Glutamatergic neuron (in vitro differentiated cells): ENCODE data around the gene LRRC7. TPM values are rescaled to one million over a fixed set of nuclear protein-coding genes. Genes with fewer than 3 reads are reported as not detected.
"Not testable (repeated sequence)": the region's sequence is repeated elsewhere in the genome, so short reads cannot be mapped to it uniquely, and the experiment has no call there.

Source experiments
- DNase-seq: peaks from one replicate; pipeline ENCODE4 v3.0.0; 2022
- H3K27ac Mint-ChIP-seq: one replicate; pipeline ENCODE4 v1.8.0; 2020; ENCODE audit warnings: mild to moderate bottlenecking, mixed read lengths, inconsistent platforms; ENCODE audit not compliant: unreplicated experiment
- H3K27me3 Mint-ChIP-seq: one replicate; pipeline ENCODE4 v1.8.0; 2020; ENCODE audit warnings: mild to moderate bottlenecking, moderate library complexity, mixed read lengths, inconsistent platforms; ENCODE audit not compliant: unreplicated experiment
- H3K36me3 Mint-ChIP-seq: one replicate; pipeline ENCODE4 v1.8.0; 2020; ENCODE audit warnings: mild to moderate bottlenecking, mixed read lengths, inconsistent platforms; ENCODE audit not compliant: unreplicated experiment
- H3K4me1 Mint-ChIP-seq: one replicate; pipeline ENCODE4 v1.8.0; 2020; ENCODE audit warnings: mild to moderate bottlenecking, low read depth, mixed read lengths, inconsistent platforms; ENCODE audit not compliant: unreplicated experiment
- H3K4me3 Mint-ChIP-seq: one replicate; pipeline ENCODE4 v1.8.0; 2020; ENCODE audit warnings: mild to moderate bottlenecking, mixed read lengths, inconsistent platforms; ENCODE audit not compliant: unreplicated experiment
- H3K9me3 Mint-ChIP-seq: one replicate; pipeline ENCODE4 v1.8.0; 2020; ENCODE audit warnings: mild to moderate bottlenecking, moderate library complexity, mixed read lengths, inconsistent platforms; ENCODE audit not compliant: unreplicated experiment
- total RNA-seq: library from RNA; stranded (reverse); fragmentation: NEBNext Ultra II Directional; extraction: Animal tissue kit (Norgen Biotek cat#: 25700); gene quantifications from one replicate; pipeline ENCODE4 v1.2.1, GENCODE V29; 2021; ENCODE audit not compliant: unreplicated experiment
- TF ChIP-seq, protein P1 (sequence below): fragments of 200-600 bp; sonication (generic); IDR thresholded peaks from one replicate; pipeline ENCODE4 v1.5.0; 2021; ENCODE audit not compliant: partially characterized antibody, unreplicated experiment

Gene LRRC7
- total RNA-seq, 1 donor from 2014 or later = 19.1 TPM

DNA sequence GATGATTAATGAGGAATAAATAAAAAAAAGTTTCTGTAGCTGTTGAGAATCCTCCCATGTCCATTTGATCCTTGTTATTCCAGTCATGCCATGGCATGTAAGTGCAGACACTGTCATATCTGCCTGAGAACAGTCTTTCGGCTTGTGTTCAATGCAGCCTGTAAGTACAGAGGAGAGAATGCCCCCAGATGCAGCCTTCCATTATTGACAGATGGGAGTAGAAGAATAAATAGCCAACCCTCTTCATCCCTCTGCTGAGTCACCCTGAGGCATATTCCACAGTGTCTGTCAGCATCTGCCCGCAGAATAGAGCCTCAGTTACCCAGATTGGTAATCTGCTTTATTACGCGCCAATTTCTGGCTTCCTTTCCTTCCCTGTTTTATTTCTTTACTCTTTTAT lies 139.4 kb downstream of the LRRC7 start:
- TF ChIP-seq, protein P1, sequence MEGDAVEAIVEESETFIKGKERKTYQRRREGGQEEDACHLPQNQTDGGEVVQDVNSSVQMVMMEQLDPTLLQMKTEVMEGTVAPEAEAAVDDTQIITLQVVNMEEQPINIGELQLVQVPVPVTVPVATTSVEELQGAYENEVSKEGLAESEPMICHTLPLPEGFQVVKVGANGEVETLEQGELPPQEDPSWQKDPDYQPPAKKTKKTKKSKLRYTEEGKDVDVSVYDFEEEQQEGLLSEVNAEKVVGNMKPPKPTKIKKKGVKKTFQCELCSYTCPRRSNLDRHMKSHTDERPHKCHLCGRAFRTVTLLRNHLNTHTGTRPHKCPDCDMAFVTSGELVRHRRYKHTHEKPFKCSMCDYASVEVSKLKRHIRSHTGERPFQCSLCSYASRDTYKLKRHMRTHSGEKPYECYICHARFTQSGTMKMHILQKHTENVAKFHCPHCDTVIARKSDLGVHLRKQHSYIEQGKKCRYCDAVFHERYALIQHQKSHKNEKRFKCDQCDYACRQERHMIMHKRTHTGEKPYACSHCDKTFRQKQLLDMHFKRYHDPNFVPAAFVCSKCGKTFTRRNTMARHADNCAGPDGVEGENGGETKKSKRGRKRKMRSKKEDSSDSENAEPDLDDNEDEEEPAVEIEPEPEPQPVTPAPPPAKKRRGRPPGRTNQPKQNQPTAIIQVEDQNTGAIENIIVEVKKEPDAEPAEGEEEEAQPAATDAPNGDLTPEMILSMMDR = no peak
- Mint-ChIP-seq H3K27me3 (peaks cover 7% of the 10 kb centered on the region), H3K4me3 (no peak overlapping the region), H3K27ac (peak overlapping the region; percentile 88), H3K4me1 (peaks cover 31% of the 10 kb centered on the region), H3K9me3 (peaks cover 7% of the 10 kb centered on the region), H3K36me3 (no peaks in the 10 kb centered on the region)
- DNase-seq = peak; percentile 42

DNA sequence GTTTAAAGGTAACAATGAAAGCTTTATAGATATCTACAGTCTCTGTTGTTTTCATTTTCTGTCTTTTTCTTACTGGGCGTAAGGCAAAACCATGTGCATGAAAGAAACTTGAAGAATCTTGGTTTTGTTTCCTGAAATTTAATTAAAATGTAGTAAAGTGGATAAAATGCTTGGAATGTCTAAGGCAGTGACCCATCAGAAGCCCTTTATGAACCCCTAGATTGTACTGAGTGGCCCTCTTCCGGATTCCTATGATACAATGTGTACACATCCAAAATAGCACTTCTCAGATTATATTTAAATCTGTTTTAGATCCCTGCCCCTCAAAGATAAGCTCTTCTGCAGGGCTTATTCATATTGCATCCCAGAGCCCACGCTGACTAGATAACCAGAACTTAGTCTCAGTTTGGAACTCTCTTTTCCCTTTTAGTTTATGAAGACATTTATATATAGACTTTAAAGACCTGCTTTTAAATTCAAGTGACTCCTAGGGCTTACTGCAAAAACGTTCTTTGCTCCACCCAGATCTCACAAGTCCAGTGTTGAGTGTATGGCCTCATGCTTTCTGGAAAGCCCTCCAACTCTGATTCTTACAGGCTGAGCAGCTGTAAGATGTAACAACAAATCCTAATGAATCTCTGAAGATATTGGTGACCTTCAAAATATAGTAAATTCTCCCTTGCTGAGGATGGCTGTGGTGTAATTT lies 142.9 kb downstream of the LRRC7 start:
- Mint-ChIP-seq H3K4me3 (no peak overlapping the region), H3K27me3 (peaks cover 7% of the 10 kb centered on the region), H3K36me3 (no peaks in the 10 kb centered on the region), H3K27ac (peak overlapping the region; percentile 8), H3K4me1 (peaks cover 31% of the 10 kb centered on the region), H3K9me3 (peaks cover 7% of the 10 kb centered on the region)
- TF ChIP-seq, protein P1 = no peak
- DNase-seq = no peak

DNA sequence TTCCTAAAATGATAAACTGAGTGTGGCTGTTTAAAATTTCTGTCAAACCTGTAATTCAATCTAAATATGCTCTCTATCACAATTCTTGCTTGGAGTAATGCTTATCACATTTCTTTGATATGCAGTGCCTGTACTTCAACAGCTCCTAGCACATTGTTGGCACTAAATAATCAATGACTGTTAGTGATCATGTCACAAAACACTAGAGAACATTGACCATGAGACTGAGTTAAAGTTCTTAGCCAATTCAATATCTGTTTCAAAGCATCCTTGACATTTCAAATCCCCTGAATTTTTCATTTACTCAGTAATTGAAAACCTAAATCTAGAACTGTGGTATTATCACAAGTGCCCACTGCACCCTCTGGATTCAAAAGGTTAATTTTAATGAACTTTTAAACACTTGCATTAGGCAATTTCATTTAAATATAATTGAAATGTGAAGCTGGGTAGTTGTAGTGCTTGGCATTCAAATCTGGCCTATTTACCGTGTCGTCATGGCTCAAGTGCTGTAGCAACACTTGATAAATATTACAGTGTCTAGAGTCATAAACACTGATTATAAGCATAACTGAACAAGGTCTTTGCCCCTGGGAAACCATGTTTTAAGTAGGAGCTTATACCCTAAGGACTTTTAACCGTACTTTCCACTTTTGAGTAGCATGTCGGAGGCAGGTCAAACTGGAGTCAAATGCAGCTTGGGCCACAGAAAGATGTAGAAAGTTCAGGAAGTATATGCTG lies 143.6 kb downstream of the LRRC7 start:
- TF ChIP-seq, protein P1 = no peak
- Mint-ChIP-seq H3K4me3 (no peak overlapping the region), H3K36me3 (no peaks in the 10 kb centered on the region), H3K27me3 (peaks cover 7% of the 10 kb centered on the region), H3K9me3 (peaks cover 7% of the 10 kb centered on the region), H3K27ac (peak overlapping the region; percentile 8), H3K4me1 (peaks cover 26% of the 10 kb centered on the region)
- no peak for DNase-seq

DNA sequence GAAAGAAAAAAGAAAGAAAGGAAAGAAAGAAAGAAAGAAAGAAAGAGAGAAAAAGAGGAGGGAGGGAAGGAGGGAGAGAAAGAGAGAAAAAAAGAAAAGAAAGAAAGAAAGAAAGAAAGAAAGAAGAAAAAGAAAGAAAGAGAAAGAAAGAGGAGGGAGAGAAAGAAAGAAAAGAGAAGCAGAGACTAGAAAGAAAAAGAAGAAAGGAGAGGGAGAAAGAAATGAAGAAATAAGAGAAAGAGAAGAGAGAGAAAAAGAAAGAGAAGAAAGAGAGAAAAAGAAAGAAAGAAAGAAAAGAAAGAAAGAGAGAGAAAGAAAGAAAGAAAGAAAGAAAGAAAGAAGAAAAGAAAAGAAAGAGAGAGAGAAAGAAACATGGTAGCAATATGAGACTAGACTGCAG lies 150.1 kb downstream of the LRRC7 start:
- H3K36me3 Mint-ChIP-seq, H3K27me3 Mint-ChIP-seq, DNase-seq, H3K9me3 Mint-ChIP-seq, H3K4me3 Mint-ChIP-seq, H3K27ac Mint-ChIP-seq, H3K4me1 Mint-ChIP-seq: not testable (repeated sequence)

DNA sequence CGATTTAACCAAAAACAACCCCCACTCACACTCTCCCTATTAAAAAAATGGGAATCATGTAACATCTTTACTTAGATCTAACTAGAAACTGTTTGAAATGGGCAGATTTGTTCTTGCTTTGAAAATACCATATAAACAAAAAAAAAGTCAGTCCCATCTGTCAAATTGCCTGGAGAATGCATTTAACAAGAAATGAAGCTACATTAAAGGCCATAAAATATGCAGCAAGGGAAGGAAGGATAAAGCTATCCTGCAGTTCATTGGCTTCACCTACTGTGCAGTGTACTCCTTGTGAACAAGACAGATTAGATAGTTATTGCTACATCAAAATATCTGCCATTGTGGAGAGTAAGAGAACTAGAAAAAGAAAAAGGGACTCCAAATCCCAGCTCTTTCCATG lies 160.5 kb downstream of the LRRC7 start:
- H3K4me1 Mint-ChIP-seq = no peaks in the 10 kb centered on the region
- peaks cover 2% of the 10 kb centered on the region for H3K9me3 Mint-ChIP-seq
- no peak for DNase-seq
- H3K27ac Mint-ChIP-seq = no peak overlapping the region
- peaks cover 5% of the 10 kb centered on the region for H3K36me3 Mint-ChIP-seq
- no peaks in the 10 kb centered on the region for H3K27me3 Mint-ChIP-seq
- H3K4me3 Mint-ChIP-seq = no peak overlapping the region
- TF ChIP-seq, protein P1 = no peak
